SK-N-MC (cell line): ENCODE data around the gene MAGI1.
"Not testable (repeated sequence)": the region's sequence is repeated elsewhere in the genome, so short reads cannot be mapped to it uniquely, and the experiment has no call there.

ENCODE experiments used
- DNase-seq: peaks from one replicate; pipeline ENCODE4 v3.0.0-alpha.2; 2011; ENCODE audit warnings: low read depth, low spot score
- H3K27ac ChIP-seq: fragments of 200-600 bp; sonication (generic); 2 replicates; pipeline ENCODE4 v1.5.1; 2016; ENCODE audit warnings: mixed run types
- H3K36me3 ChIP-seq: fragments of 200-600 bp; sonication (generic); 2 replicates; pipeline ENCODE4 v1.6.1; 2017; ENCODE audit warnings: antibody characterized with exemption, low read length, mixed read lengths; ENCODE audit not compliant: insufficient read depth
- H3K4me3 ChIP-seq: fragments of 200-600 bp; sonication (generic); 2 replicates; pipeline ENCODE4 v1.5.1; 2016
- H3K9ac ChIP-seq: fragments of 200-600 bp; sonication (generic); 2 replicates; pipeline ENCODE4 v1.8.0; 2017; ENCODE audit warnings: mixed run types, mixed read lengths; ENCODE audit not compliant: insufficient read length
- H3K9me3 ChIP-seq: fragments of 200-600 bp; sonication (generic); 2 replicates; pipeline ENCODE4 v1.6.1; 2017; ENCODE audit warnings: low read depth, mild to moderate bottlenecking, antibody characterized with exemption, low read length, moderate library complexity, mixed read lengths
- EZH2 ChIP-seq: fragments of 200-600 bp; sonication (generic); IDR thresholded peaks from one replicate; pipeline ENCODE4 v1.6.1; 2017; ENCODE audit warnings: antibody characterized with exemption
- FOXP2 ChIP-seq: optimal IDR thresholded peaks from 2 replicates; pipeline ENCODE3; 2011; ENCODE audit warnings: mild to moderate bottlenecking, moderate library complexity; ENCODE audit not compliant: insufficient read depth; ENCODE audit errors: extremely low read length, control extremely low read depth
- POLR2AphosphoS5 ChIP-seq: IDR thresholded peaks from 2 replicates; pipeline ENCODE4 v1.6.1; 2012; ENCODE audit warnings: mild to moderate bottlenecking, low read depth, low read length, borderline replicate concordance

The MAGI1 gene

GRCh38 chr3:65534805-65535204 lies 503.9 kb downstream of the MAGI1 start:
- TF ChIP-seq EZH2 (no peak), POLR2AphosphoS5 (no peak), FOXP2 (no peak)
- DNase-seq: no peak
- Histone ChIP-seq H3K4me3 (no peak overlapping the region), H3K9ac (no peak overlapping the region), H3K36me3 (no peaks in the 10 kb centered on the region), H3K27ac (no peak overlapping the region), H3K9me3 (no peaks in the 10 kb centered on the region)

GRCh38 chr3:65532749-65533148 lies 506.0 kb downstream of the MAGI1 start:
- Histone ChIP-seq H3K36me3 (no peaks in the 10 kb centered on the region), H3K9ac (no peak overlapping the region), H3K9me3 (no peaks in the 10 kb centered on the region), H3K4me3 (no peak overlapping the region), H3K27ac (no peak overlapping the region)
- TF ChIP-seq EZH2: no peak
- TF ChIP-seq FOXP2: no peak
- TF ChIP-seq POLR2AphosphoS5: no peak
- DNase-seq: no peak

GRCh38 chr3:65532215-65532614 lies 506.5 kb downstream of the MAGI1 start:
- Histone ChIP-seq H3K27ac (no peak overlapping the region), H3K9me3 (no peaks in the 10 kb centered on the region), H3K4me3 (no peak overlapping the region), H3K9ac (no peak overlapping the region), H3K36me3 (no peaks in the 10 kb centered on the region)
- no peak for TF ChIP-seq POLR2AphosphoS5
- TF ChIP-seq FOXP2: no peak
- TF ChIP-seq EZH2: no peak
- no peak for DNase-seq

GRCh38 chr3:65531499-65531898 lies 507.2 kb downstream of the MAGI1 start:
- no peak overlapping the region for H3K27ac ChIP-seq

GRCh38 chr3:65526656-65527055 lies 512.1 kb downstream of the MAGI1 start:
- TF ChIP-seq POLR2AphosphoS5 (no peak), FOXP2 (no peak), EZH2 (no peak)
- Histone ChIP-seq H3K4me3 (no peak overlapping the region), H3K9me3 (no peaks in the 10 kb centered on the region), H3K27ac (no peak overlapping the region), H3K36me3 (no peaks in the 10 kb centered on the region), H3K9ac (no peak overlapping the region)
- DNase-seq: no peak

More at GRCh38 chr3:65531499-65531898, 507.2 kb downstream of the MAGI1 start:
- H3K9me3 ChIP-seq: no peaks in the 10 kb centered on the region
- TF ChIP-seq FOXP2: no peak
- no peak for TF ChIP-seq POLR2AphosphoS5
- no peak for TF ChIP-seq EZH2
- no peak overlapping the region for H3K4me3 ChIP-seq
- H3K36me3 ChIP-seq: no peaks in the 10 kb centered on the region
- no peak for DNase-seq
- H3K9ac ChIP-seq: no peak overlapping the region

- Histone ChIP-seq H3K27ac (no peak overlapping the region), H3K9ac (no peak overlapping the region), H3K36me3 (no peaks in the 10 kb centered on the region), H3K4me3 (no peak overlapping the region), H3K9me3 (no peaks in the 10 kb centered on the region)
- TF ChIP-seq EZH2 (no peak), POLR2AphosphoS5 (no peak), FOXP2 (no peak)
- DNase-seq: no peak
These were observed 514.1 kb downstream of the MAGI1 start for GRCh38 chr3:65524584-65524983.

- H3K4me3 ChIP-seq: no peak overlapping the region
- H3K36me3 ChIP-seq: no peaks in the 10 kb centered on the region
- H3K27ac ChIP-seq: no peak overlapping the region
- no peak overlapping the region for H3K9ac ChIP-seq
- no peaks in the 10 kb centered on the region for H3K9me3 ChIP-seq
- TF ChIP-seq FOXP2 (no peak), EZH2 (no peak), POLR2AphosphoS5 (no peak)
- DNase-seq: no peak
These were observed 514.8 kb downstream of the MAGI1 start for GRCh38 chr3:65523878-65524277.

GRCh38 chr3:65521032-65521431 lies 517.7 kb downstream of the MAGI1 start:
- Histone ChIP-seq H3K4me3 (no peak overlapping the region), H3K9ac (no peak overlapping the region), H3K27ac (no peak overlapping the region), H3K9me3 (no peaks in the 10 kb centered on the region), H3K36me3 (no peaks in the 10 kb centered on the region)
- no peak for DNase-seq
- no peak for TF ChIP-seq EZH2
- no peak for TF ChIP-seq POLR2AphosphoS5
- no peak for TF ChIP-seq FOXP2

GRCh38 chr3:65516998-65517397 lies 521.7 kb downstream of the MAGI1 start:
- Histone ChIP-seq H3K9me3 (no peaks in the 10 kb centered on the region), H3K4me3 (no peak overlapping the region), H3K36me3 (no peaks in the 10 kb centered on the region), H3K9ac (no peak overlapping the region), H3K27ac (no peak overlapping the region)
- TF ChIP-seq FOXP2 (no peak), EZH2 (no peak), POLR2AphosphoS5 (no peak)
- DNase-seq: no peak

- not testable (repeated sequence) for DNase-seq, H3K9me3 ChIP-seq, H3K36me3 ChIP-seq, H3K4me3 ChIP-seq, H3K27ac ChIP-seq, H3K9ac ChIP-seq
These were observed 524.4 kb downstream of the MAGI1 start for GRCh38 chr3:65514317-65514716.

GRCh38 chr3:65509423-65509794 lies 529.3 kb downstream of the MAGI1 start:
- not testable (repeated sequence) for H3K27ac ChIP-seq, H3K4me3 ChIP-seq, DNase-seq, H3K9ac ChIP-seq, H3K36me3 ChIP-seq, H3K9me3 ChIP-seq
